ENCODE results near the gene GLI1.
"Not testable (repeated sequence)": the region's sequence is repeated elsewhere in the genome, so short reads cannot be mapped to it uniquely, and the experiment has no call there.

Gene GLI1

DNA sequence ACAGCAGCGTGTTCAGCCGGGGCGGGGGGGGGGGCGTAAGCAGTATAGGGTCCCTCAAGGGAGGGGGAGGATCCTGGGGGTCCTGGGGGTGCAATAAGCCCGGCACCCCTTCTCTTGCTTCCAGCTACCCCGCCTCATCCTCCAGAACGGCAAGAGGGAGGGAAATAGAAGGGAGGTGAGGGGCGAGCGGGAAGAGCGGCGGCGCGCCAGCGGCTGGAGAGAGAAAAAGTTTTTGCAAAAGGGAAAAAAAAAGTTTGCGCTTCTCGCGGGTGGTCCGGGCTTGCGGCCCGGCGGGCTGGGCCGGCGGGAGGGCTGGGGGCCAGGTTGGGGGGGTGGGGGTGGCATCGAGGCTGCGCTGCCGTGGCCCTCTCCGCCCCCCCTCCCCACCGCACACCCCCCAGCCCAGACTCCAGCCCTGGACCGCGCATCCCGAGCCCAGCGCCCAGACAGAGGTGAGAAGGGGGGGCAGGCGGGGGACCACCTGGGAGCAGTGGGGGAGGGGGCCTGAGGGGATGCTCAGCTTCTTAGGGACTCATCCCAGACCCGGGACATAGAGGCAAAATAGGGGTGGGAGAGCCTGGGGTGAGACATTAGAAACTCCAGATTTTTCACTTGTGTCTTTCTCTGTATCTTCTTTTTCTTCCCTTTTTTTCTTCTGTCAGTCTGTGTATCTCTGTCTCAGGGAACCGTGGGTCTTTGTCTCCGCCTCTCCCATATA lies at the start of gene GLI1:
Gene GLI1 (plus strand): TSS at position 36 of the 718 bp plus-strand sequence. CDS start 3,907 bp downstream, outside the sequence.
- H3F3A ChIP-seq (ENCODE audit: insufficient read depth): peaks cover 14% of the 10 kb centered on the region
- no peaks in the 10 kb centered on the region for H4K20me1 ChIP-seq (ENCODE audit: low read depth, low read length)
- H3K27me3 ChIP-seq (ENCODE audit: low read length): no peaks in the 10 kb centered on the region
- no peaks in the 10 kb centered on the region for H3K9me3 ChIP-seq (ENCODE audit: insufficient read depth, low read length)
- H3K4me3 ChIP-seq (ENCODE audit: insufficient read depth, low read length, poor library complexity, severe bottlenecking): peak within 1 kb of the TSS; percentile 96
- peak within 1 kb of the TSS; percentile 89 for H3K4me2 ChIP-seq (ENCODE audit: low read depth, low read length, poor library complexity, severe bottlenecking)
- no peaks in the 10 kb centered on the region; the same call in 1 of the 2 replicates for H3K79me2 ChIP-seq (ENCODE audit: insufficient read depth, low read length)
- TF ChIP-seq EZH2phosphoT487 (conservative IDR thresholded peaks at IDR 0.05; ENCODE audit: low read length): no peak
- TF ChIP-seq, protein P1, sequence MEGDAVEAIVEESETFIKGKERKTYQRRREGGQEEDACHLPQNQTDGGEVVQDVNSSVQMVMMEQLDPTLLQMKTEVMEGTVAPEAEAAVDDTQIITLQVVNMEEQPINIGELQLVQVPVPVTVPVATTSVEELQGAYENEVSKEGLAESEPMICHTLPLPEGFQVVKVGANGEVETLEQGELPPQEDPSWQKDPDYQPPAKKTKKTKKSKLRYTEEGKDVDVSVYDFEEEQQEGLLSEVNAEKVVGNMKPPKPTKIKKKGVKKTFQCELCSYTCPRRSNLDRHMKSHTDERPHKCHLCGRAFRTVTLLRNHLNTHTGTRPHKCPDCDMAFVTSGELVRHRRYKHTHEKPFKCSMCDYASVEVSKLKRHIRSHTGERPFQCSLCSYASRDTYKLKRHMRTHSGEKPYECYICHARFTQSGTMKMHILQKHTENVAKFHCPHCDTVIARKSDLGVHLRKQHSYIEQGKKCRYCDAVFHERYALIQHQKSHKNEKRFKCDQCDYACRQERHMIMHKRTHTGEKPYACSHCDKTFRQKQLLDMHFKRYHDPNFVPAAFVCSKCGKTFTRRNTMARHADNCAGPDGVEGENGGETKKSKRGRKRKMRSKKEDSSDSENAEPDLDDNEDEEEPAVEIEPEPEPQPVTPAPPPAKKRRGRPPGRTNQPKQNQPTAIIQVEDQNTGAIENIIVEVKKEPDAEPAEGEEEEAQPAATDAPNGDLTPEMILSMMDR (IDR thresholded peaks at IDR 0.05; ENCODE audit: insufficient read depth, low read length, poor library complexity, severe bottlenecking): no peak
- H3K9ac ChIP-seq (ENCODE audit: low read length): peak within 1 kb of the TSS; percentile 59
- no peaks in the 10 kb centered on the region for H3K36me3 ChIP-seq (ENCODE audit: low read length)
- H3K27ac ChIP-seq (ENCODE audit: low read depth, low read length): peak within 1 kb of the TSS; percentile 75
- H3K9me2 ChIP-seq (replicated peaks; ENCODE audit: insufficient read depth, low read length): no peaks in the 10 kb centered on the region
- H2AFZ ChIP-seq (ENCODE audit: low read depth, low read length, severe bottlenecking): peak within 1 kb of the TSS; percentile 92

DNA sequence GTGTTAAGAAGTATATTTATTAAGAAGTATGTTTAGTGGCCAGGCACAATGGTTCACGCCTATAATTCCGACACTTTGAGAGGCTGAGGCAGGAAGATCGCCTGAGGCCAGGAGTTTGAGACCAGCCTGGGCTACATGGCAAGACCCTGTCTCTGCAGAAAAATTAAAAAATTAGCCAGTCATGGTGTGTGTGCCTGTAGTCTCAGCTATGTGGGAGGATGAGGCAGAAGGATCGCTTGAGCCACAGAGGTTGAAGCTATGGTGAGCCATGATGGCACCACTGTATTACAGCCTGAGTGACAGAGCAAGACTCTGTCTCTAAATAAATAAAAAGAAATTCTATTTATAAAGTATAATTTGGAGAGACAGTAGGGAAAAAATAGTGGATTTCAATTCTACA lies 49.1 kb upstream of the GLI1 start:
- Histone ChIP-seq H3K79me2 (ENCODE audit: insufficient read depth, low read length) (peaks cover 69% of the 10 kb centered on the region), H3K27me3 (ENCODE audit: low read length) (no peaks in the 10 kb centered on the region), H3K27ac (ENCODE audit: low read depth, low read length) (no peak overlapping the region), H3F3A (ENCODE audit: insufficient read depth) (peaks cover 4% of the 10 kb centered on the region; the same call in 1 of the 2 replicates), H4K20me1 (ENCODE audit: low read depth, low read length) (no peaks in the 10 kb centered on the region), H2AFZ (ENCODE audit: low read depth, low read length, severe bottlenecking) (no peak overlapping the region), H3K4me3 (ENCODE audit: insufficient read depth, low read length, poor library complexity, severe bottlenecking) (no peak overlapping the region), H3K9ac (ENCODE audit: low read length) (no peak overlapping the region), H3K36me3 (ENCODE audit: low read length) (peaks cover 7% of the 10 kb centered on the region; the same call in 1 of the 2 replicates), H3K9me3 (ENCODE audit: insufficient read depth, low read length) (no peaks in the 10 kb centered on the region), H3K9me2 (replicated peaks; ENCODE audit: insufficient read depth, low read length) (no peaks in the 10 kb centered on the region), H3K4me2 (ENCODE audit: low read depth, low read length, poor library complexity, severe bottlenecking) (no peak overlapping the region)
- TF ChIP-seq, protein P1 (IDR thresholded peaks at IDR 0.05; ENCODE audit: insufficient read depth, low read length, poor library complexity, severe bottlenecking): no peak
- TF ChIP-seq EZH2phosphoT487 (conservative IDR thresholded peaks at IDR 0.05; ENCODE audit: low read length): no peak

DNA sequence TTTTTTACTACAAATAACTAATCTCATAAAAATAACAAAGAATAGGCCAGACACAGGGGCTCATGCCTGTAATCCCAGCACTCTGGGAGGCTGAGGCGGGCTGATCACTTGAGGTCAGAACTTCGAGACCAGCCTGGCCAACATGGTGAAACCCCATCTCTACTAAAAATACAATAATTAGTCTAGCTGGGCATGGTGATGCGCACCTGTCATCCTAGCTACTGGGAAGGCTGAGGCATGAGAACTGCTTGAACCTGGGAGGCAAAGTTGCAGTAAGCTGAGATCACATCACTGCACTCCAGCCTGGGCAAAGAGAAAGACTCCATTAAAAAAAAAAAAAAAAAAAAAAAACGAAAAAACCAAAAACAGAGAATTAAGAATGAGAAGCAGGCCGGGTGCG lies 45.4 kb upstream of the GLI1 start:
- H3K4me2 ChIP-seq (ENCODE audit: low read depth, low read length, poor library complexity, severe bottlenecking); H3K27ac ChIP-seq (ENCODE audit: low read depth, low read length); H2AFZ ChIP-seq (ENCODE audit: low read depth, low read length, severe bottlenecking); H3K9me3 ChIP-seq (ENCODE audit: insufficient read depth, low read length); H3K9ac ChIP-seq (ENCODE audit: low read length); H3F3A ChIP-seq (ENCODE audit: insufficient read depth); H3K9me2 ChIP-seq (replicated peaks; ENCODE audit: insufficient read depth, low read length); H3K27me3 ChIP-seq (ENCODE audit: low read length); H3K4me3 ChIP-seq (ENCODE audit: insufficient read depth, low read length, poor library complexity, severe bottlenecking); H4K20me1 ChIP-seq (ENCODE audit: low read depth, low read length); H3K36me3 ChIP-seq (ENCODE audit: low read length): not testable (repeated sequence)
- H3K79me2 ChIP-seq (ENCODE audit: insufficient read depth, low read length): peaks cover 69% of the 10 kb centered on the region

DNA sequence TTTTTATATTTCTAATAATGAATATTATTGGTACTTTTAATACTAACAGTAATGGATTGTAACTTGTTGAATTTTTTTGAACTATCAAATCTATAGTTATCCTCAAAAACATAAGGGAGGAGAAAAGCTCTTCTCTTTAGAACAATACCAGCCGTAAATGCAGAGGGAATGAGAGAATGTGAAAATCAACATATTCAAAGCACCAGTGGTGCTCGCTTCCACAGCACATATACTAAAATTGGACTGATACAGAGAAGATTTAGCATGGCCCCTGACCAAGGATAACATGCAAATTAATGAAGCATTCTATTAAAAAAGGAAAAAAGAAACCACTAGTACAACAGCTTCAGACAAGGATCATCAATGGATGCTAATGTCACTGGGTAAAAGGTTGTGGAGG lies 44.5 kb upstream of the GLI1 start:
- peaks cover 5% of the 10 kb centered on the region for H3F3A ChIP-seq (ENCODE audit: insufficient read depth)
- no peak overlapping the region for H3K9ac ChIP-seq (ENCODE audit: low read length)
- no peaks in the 10 kb centered on the region for H3K27me3 ChIP-seq (ENCODE audit: low read length)
- peaks cover 73% of the 10 kb centered on the region for H3K79me2 ChIP-seq (ENCODE audit: insufficient read depth, low read length)
- no peaks in the 10 kb centered on the region for H3K9me3 ChIP-seq (ENCODE audit: insufficient read depth, low read length)
- no peak overlapping the region for H3K4me3 ChIP-seq (ENCODE audit: insufficient read depth, low read length, poor library complexity, severe bottlenecking)
- TF ChIP-seq, protein P1 (IDR thresholded peaks at IDR 0.05; ENCODE audit: insufficient read depth, low read length, poor library complexity, severe bottlenecking): no peak
- no peak for TF ChIP-seq EZH2phosphoT487 (conservative IDR thresholded peaks at IDR 0.05; ENCODE audit: low read length)
- no peaks in the 10 kb centered on the region for H4K20me1 ChIP-seq (ENCODE audit: low read depth, low read length)
- no peak overlapping the region for H3K4me2 ChIP-seq (ENCODE audit: low read depth, low read length, poor library complexity, severe bottlenecking)
- peaks cover 3% of the 10 kb centered on the region; the same call in 1 of the 2 replicates for H3K36me3 ChIP-seq (ENCODE audit: low read length)
- no peak overlapping the region for H3K27ac ChIP-seq (ENCODE audit: low read depth, low read length)
- no peak overlapping the region for H2AFZ ChIP-seq (ENCODE audit: low read depth, low read length, severe bottlenecking)
- H3K9me2 ChIP-seq (replicated peaks; ENCODE audit: insufficient read depth, low read length): no peaks in the 10 kb centered on the region
